ENCODE measurements around the gene MYO18A.
"Not testable (repeated sequence)": the region's sequence is repeated elsewhere in the genome, so short reads cannot be mapped to it uniquely, and the experiment has no call there.

- TF ChIP-seq CTCF, POLR2A (IDR thresholded peaks at IDR 0.05): not testable (repeated sequence)
These were observed 91.4 kb downstream of the MYO18A start for GRCh38 chr17:29088782-29089181.
